Keratinocyte (primary cell): ENCODE measurements around the gene IFNAR2.
A peak's percentile ranks its signal among the peaks of the same experiment; 100 is the strongest.

Experiments used
- CTCF ChIP-seq, 3 experiments: IDR thresholded peaks in 1 of 3; conservative IDR thresholded peaks in 1 of 3; optimal IDR thresholded peaks in 1 of 3; 2 replicates in 2 of 3; 3 replicates in 1 of 3; pipeline versions ENCODE3 to v1.5.1; 2011; ENCODE audit warnings: low read length in 3 of 3, mild to moderate bottlenecking in 3 of 3, moderate library complexity in 2 of 3, control low read depth in 1 of 3, inconsistent platforms in 1 of 3; ENCODE audit not compliant: insufficient read depth in 2 of 3; ENCODE audit errors: extremely low read depth in 1 of 3
- EZH2 ChIP-seq: IDR thresholded peaks from one replicate; pipeline ENCODE4 v1.6.1; 2012; ENCODE audit warnings: inconsistent platforms, mild to moderate bottlenecking, low read length, moderate library complexity

DNA sequence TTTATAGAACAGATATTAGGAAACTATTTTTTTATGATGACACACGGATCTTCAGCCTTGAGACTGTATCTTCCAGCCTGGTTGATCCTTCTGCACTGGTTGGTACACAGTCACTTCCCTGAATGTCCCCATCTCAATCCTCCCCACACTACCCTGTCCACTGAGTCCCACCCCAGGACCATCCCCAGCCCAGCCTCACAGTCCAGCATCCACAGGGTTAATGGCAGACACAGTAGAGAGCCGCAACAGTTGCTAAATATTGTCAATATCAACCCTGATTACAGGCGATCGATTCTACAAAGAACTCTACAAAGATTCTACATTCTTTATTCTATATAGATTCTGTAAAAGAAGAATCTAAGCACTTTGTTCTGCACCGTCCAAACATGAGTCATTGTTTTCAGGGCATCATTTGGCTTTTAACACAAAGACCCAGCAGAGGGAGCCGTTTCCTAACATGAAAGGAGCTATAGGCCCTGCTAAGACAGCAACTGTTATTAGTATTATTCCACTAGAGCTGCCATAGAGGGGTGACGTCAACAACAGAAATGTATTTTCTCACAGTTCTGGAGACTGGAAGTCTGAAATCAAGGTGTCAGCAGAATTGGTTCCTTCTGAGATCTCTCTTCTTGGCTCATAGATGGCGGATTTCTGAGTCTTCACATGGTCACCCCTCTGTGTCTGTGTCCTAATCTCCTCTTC is 30.1 kb upstream of the IFNAR2 start:
- TF ChIP-seq CTCF (optimal IDR thresholded peaks at IDR 0.05 in 1 of 3, IDR thresholded peaks at IDR 0.05 in 1 of 3, conservative IDR thresholded peaks at IDR 0.05 in 1 of 3; ENCODE audit: extremely low read depth in 1 of 3, insufficient read depth in 2 of 3, low read length in 3 of 3) = peak; percentile 65 to 76 (median 68)
- TF ChIP-seq EZH2 = no peak
